ENCODE data around the gene CAPN13. TPM values are rescaled to one million over a fixed set of nuclear protein-coding genes. Genes with fewer than 3 reads are reported as not detected.

CAPN13 gene
- total RNA-seq, 1 experiment from 2014 or later: not detected

DNA sequence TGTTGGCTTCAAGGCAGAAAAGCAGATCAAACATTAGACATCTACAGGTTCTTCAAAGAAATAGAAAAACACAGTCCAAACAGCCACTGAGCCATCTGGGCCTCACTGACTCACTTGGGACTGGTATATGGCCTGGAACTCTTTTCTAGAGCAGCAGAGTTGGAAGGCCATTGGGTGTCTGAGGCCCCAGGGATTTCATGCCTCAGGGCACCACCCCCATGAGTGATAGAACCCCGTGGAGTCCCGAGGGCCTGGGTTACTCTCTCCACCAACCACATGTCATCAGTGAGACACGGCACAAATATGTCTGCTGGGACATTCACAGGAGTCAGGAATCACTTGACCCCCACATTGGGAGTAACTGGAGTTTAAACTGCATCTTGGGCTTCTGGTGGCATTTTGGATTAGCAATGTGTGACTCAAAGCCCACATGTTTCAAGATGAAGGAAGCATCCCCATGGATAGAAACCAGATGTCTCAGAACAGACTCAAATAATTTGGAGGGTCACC, 44.0 kb downstream of the CAPN13 start:
- ChIA-PET POLR2A (no interaction called here), CTCF (no interaction called here)
- DNase-seq (ENCODE audit: low read depth, low spot score) (no peak), ATAC-seq (no peak)
- no peak overlapping the region for H3K27ac ChIP-seq (ENCODE audit: low read length)
- no peaks in the 10 kb centered on the region for H3K9me3 ChIP-seq (ENCODE audit: control insufficient read depth, insufficient read depth, low read depth, low read length)
- H3K4me1 ChIP-seq (ENCODE audit: control insufficient read depth, insufficient read depth, low read length): no peaks in the 10 kb centered on the region; the same call in 1 of the 2 replicates
- TF ChIP-seq TCF7L2 (IDR thresholded peaks at IDR 0.05; ENCODE audit: low read depth, low read length) (no peak), POLR2AphosphoS5 (IDR thresholded peaks at IDR 0.05; ENCODE audit: low read depth, low read length) (no peak), SIN3A (IDR thresholded peaks at IDR 0.05; ENCODE audit: borderline replicate concordance, insufficient read depth, low read depth, low read length) (no peak)
- TF ChIP-seq, protein P1, sequence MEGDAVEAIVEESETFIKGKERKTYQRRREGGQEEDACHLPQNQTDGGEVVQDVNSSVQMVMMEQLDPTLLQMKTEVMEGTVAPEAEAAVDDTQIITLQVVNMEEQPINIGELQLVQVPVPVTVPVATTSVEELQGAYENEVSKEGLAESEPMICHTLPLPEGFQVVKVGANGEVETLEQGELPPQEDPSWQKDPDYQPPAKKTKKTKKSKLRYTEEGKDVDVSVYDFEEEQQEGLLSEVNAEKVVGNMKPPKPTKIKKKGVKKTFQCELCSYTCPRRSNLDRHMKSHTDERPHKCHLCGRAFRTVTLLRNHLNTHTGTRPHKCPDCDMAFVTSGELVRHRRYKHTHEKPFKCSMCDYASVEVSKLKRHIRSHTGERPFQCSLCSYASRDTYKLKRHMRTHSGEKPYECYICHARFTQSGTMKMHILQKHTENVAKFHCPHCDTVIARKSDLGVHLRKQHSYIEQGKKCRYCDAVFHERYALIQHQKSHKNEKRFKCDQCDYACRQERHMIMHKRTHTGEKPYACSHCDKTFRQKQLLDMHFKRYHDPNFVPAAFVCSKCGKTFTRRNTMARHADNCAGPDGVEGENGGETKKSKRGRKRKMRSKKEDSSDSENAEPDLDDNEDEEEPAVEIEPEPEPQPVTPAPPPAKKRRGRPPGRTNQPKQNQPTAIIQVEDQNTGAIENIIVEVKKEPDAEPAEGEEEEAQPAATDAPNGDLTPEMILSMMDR (IDR thresholded peaks at IDR 0.05): no peak
- in situ Hi-C loops (cut with HindIII; ENCODE audit: low pct_unique_long_range_greater_than_20kb, low sequenced_read_pairs): no loop called here
- no peak overlapping the region for H3K4me3 ChIP-seq (ENCODE audit: low read depth in 2 of 2, low read length in 2 of 2)
- H3K36me3 ChIP-seq (ENCODE audit: control insufficient read depth, insufficient read depth, low read length): no peaks in the 10 kb centered on the region
- H3K27me3 ChIP-seq (ENCODE audit: control insufficient read depth, insufficient read depth, low read length): peaks cover 13% of the 10 kb centered on the region
- no TSS peak for BruUV-seq (replicated peaks)
- intact Hi-C loops (cut with micrococcal nuclease; ENCODE audit: unreplicated experiment): no loop called here

DNA sequence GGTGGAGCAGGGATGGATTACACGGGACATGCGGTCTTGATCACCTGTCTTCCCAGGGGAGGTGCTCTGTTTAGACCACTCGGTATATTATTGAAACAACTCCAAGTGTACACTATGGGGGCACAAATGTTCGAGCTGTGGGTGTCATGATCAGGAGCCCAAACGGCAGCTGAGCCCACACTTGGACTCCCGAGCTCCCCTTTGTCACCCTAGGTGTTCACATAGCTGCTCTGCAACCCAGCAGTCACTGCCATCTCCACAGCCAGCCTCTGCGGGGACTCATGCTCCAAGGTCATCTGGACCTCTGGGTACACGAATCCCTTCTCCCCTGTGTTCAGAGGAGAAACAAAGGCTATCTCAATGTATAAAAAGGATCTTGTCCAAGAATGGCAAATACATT, 46.0 kb downstream of the CAPN13 start:
- Histone ChIP-seq H3K4me3 (ENCODE audit: low read depth in 2 of 2, low read length in 2 of 2) (no peak overlapping the region), H3K27ac (ENCODE audit: low read length) (no peak overlapping the region), H3K4me1 (ENCODE audit: control insufficient read depth, insufficient read depth, low read length) (no peaks in the 10 kb centered on the region; the same call in 1 of the 2 replicates), H3K9me3 (ENCODE audit: control insufficient read depth, insufficient read depth, low read depth, low read length) (no peaks in the 10 kb centered on the region), H3K27me3 (ENCODE audit: control insufficient read depth, insufficient read depth, low read length) (peaks cover 13% of the 10 kb centered on the region), H3K36me3 (ENCODE audit: control insufficient read depth, insufficient read depth, low read length) (no peaks in the 10 kb centered on the region)
- ChIA-PET CTCF (no interaction called here), POLR2A (no interaction called here)
- no TSS peak for BruUV-seq (replicated peaks)
- ATAC-seq: no peak
- in situ Hi-C loops (cut with HindIII; ENCODE audit: low pct_unique_long_range_greater_than_20kb, low sequenced_read_pairs) (no loop called here), intact Hi-C loops (cut with micrococcal nuclease; ENCODE audit: unreplicated experiment) (no loop called here)
- no peak for DNase-seq (ENCODE audit: low read depth, low spot score)
- TF ChIP-seq POLR2AphosphoS5 (IDR thresholded peaks at IDR 0.05; ENCODE audit: low read depth, low read length): no peak

DNA sequence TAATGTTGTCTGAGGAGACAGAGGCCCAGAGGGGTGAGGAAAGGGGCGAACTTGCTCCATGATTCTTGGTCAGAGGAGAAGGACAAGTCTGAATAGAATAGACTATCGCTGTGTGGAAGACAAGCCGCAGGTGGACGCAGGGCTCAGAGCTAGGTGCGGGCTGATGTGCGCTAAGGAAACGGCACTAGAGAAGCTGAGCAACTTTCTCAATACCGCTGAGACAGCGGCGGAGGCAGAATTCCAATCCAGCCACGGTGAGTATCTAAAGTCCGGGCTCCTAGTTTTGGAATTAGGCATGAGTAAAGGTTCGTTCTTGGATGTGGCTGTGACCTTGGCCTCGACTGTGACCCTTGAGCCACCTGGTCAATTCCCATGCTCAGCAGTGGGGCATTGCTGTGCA, 47.8 kb downstream of the CAPN13 start:
- H3K4me3 ChIP-seq (ENCODE audit: low read depth in 2 of 2, low read length in 2 of 2): no peak overlapping the region

More for the DNA sequence above, 47.8 kb downstream of the CAPN13 start:
- in situ Hi-C loops (cut with HindIII; ENCODE audit: low pct_unique_long_range_greater_than_20kb, low sequenced_read_pairs) (no loop called here), intact Hi-C loops (cut with micrococcal nuclease; ENCODE audit: unreplicated experiment) (no loop called here)
- DNase-seq (ENCODE audit: low read depth, low spot score) (no peak), ATAC-seq (no peak)
- H3K27ac ChIP-seq (ENCODE audit: low read length): no peak overlapping the region
- ChIA-PET CTCF (no interaction called here), POLR2A (no interaction called here)
- peaks cover 11% of the 10 kb centered on the region; the same call in 1 of the 2 replicates for H3K27me3 ChIP-seq (ENCODE audit: control insufficient read depth, insufficient read depth, low read length)
- no peak for TF ChIP-seq TCF7L2 (IDR thresholded peaks at IDR 0.05; ENCODE audit: low read depth, low read length)
- TF ChIP-seq, protein P1 (IDR thresholded peaks at IDR 0.05): no peak
- no peak for TF ChIP-seq SIN3A (IDR thresholded peaks at IDR 0.05; ENCODE audit: borderline replicate concordance, insufficient read depth, low read depth, low read length)
- TF ChIP-seq, protein P2, sequence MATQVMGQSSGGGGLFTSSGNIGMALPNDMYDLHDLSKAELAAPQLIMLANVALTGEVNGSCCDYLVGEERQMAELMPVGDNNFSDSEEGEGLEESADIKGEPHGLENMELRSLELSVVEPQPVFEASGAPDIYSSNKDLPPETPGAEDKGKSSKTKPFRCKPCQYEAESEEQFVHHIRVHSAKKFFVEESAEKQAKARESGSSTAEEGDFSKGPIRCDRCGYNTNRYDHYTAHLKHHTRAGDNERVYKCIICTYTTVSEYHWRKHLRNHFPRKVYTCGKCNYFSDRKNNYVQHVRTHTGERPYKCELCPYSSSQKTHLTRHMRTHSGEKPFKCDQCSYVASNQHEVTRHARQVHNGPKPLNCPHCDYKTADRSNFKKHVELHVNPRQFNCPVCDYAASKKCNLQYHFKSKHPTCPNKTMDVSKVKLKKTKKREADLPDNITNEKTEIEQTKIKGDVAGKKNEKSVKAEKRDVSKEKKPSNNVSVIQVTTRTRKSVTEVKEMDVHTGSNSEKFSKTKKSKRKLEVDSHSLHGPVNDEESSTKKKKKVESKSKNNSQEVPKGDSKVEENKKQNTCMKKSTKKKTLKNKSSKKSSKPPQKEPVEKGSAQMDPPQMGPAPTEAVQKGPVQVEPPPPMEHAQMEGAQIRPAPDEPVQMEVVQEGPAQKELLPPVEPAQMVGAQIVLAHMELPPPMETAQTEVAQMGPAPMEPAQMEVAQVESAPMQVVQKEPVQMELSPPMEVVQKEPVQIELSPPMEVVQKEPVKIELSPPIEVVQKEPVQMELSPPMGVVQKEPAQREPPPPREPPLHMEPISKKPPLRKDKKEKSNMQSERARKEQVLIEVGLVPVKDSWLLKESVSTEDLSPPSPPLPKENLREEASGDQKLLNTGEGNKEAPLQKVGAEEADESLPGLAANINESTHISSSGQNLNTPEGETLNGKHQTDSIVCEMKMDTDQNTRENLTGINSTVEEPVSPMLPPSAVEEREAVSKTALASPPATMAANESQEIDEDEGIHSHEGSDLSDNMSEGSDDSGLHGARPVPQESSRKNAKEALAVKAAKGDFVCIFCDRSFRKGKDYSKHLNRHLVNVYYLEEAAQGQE (IDR thresholded peaks at IDR 0.05; ENCODE audit: insufficient read depth in 1 of 2, low read depth in 2 of 2, low read length in 1 of 2): no peak
- TF ChIP-seq POLR2AphosphoS5 (IDR thresholded peaks at IDR 0.05; ENCODE audit: low read depth, low read length): no peak
- no peaks in the 10 kb centered on the region for H3K9me3 ChIP-seq (ENCODE audit: control insufficient read depth, insufficient read depth, low read depth, low read length)
- no peaks in the 10 kb centered on the region; the same call in 1 of the 2 replicates for H3K4me1 ChIP-seq (ENCODE audit: control insufficient read depth, insufficient read depth, low read length)
- H3K36me3 ChIP-seq (ENCODE audit: control insufficient read depth, insufficient read depth, low read length): no peaks in the 10 kb centered on the region
- no TSS peak for BruUV-seq (replicated peaks)
